Activated naive CD8-positive, alpha-beta T cell treated with anti-CD3 and anti-CD28 coated beads, Interleukin-2, amount 50 U/mL, for 24 hours (primary cell): ENCODE data around the gene ARL17A.
"Not testable (repeated sequence)": the region's sequence is repeated elsewhere in the genome, so short reads cannot be mapped to it uniquely, and the experiment has no call there.

ENCODE experiments used
- ATAC-seq: fragments of 150-1000 bp; cut with Tn5 transposase; one replicate; pipeline ENCODE4 v1.10.0; 2021
- DNase-seq: peaks from one replicate; pipeline ENCODE4 v3.0.0; 2021
- H3K27ac Mint-ChIP-seq: one replicate; pipeline ENCODE4 v1.8.0; 2021; ENCODE audit warnings: mild to moderate bottlenecking, mixed read lengths
- H3K27me3 Mint-ChIP-seq: one replicate; pipeline ENCODE4 v1.8.0; 2021; ENCODE audit warnings: mixed read lengths
- H3K36me3 Mint-ChIP-seq: one replicate; pipeline ENCODE4 v1.8.0; 2021; ENCODE audit warnings: low read depth, mixed read lengths
- H3K4me1 Mint-ChIP-seq: one replicate; pipeline ENCODE4 v1.8.0; 2021; ENCODE audit warnings: mixed read lengths
- H3K4me3 Mint-ChIP-seq: one replicate; pipeline ENCODE4 v1.8.0; 2021; ENCODE audit warnings: mild to moderate bottlenecking, moderate library complexity, mixed read lengths
- H3K9me3 Mint-ChIP-seq: one replicate; pipeline ENCODE4 v1.8.0; 2021; ENCODE audit warnings: mixed read lengths

The ARL17A gene

DNA sequence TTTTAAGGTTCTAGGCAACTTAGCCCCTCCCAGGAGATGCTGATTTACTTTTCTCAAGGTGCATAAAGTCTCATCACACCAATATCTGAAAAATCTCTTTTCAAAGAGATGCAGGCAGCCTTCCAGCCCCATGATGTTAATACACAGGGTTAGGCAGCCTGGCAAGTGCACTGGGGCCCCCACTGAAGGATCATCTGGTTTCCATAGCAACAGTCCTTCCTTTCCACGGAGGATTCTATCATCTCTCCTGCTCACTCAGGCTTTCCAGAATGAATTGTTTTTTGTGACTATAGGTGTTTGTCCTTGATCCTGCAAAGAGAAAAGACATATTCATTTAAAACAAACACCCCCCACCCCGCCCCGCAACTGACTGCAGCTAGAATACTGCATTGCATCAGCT is 6.0 kb upstream of the ARL17A start:
- not testable (repeated sequence) for ATAC-seq, H3K9me3 Mint-ChIP-seq, H3K4me3 Mint-ChIP-seq, DNase-seq, H3K27me3 Mint-ChIP-seq, H3K36me3 Mint-ChIP-seq, H3K27ac Mint-ChIP-seq, H3K4me1 Mint-ChIP-seq

DNA sequence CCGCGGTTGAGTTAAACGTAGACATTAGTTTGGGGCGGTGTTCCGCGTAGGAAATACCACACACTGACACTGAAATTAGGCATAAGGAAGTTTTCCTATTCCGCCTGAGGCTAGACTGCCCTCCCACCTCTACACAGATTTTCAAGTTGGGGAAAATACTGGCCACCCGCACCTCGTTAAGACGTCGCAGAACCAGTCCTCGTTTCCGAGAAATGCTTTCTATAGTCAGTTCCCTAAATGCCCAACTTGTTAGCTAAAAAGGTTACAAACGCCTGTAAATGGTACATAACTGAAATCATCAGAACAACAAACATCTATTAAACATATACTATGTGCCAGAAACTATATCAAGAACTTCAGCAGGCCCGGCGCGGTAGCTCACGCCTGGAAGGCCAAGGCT is 591 bp upstream of the ARL17A start:
- H3K9me3 Mint-ChIP-seq, H3K27me3 Mint-ChIP-seq, DNase-seq, H3K4me1 Mint-ChIP-seq, ATAC-seq, H3K27ac Mint-ChIP-seq, H3K4me3 Mint-ChIP-seq, H3K36me3 Mint-ChIP-seq: not testable (repeated sequence)

DNA sequence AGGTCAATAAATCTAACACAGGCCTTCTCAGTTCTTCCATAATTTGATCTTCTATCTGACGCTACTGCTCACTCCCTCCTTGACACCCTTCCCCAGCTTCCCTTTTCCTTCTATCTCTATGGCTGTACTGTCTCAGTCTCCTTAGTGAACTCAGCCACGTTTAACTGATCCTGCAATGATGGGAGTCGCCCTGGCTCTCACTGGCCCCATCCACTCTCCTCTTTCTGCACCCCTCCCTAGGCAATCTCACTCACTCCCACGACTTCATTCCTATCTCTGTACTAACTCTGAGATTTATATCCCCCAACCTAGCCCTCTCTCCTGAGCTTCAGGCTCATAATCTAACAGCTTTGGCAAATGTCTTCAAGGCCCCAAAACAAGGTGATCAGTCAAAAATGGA is 7.7 kb downstream of the ARL17A start:
- not testable (repeated sequence) for ATAC-seq, H3K36me3 Mint-ChIP-seq, DNase-seq, H3K4me3 Mint-ChIP-seq, H3K4me1 Mint-ChIP-seq, H3K27ac Mint-ChIP-seq, H3K9me3 Mint-ChIP-seq, H3K27me3 Mint-ChIP-seq

DNA sequence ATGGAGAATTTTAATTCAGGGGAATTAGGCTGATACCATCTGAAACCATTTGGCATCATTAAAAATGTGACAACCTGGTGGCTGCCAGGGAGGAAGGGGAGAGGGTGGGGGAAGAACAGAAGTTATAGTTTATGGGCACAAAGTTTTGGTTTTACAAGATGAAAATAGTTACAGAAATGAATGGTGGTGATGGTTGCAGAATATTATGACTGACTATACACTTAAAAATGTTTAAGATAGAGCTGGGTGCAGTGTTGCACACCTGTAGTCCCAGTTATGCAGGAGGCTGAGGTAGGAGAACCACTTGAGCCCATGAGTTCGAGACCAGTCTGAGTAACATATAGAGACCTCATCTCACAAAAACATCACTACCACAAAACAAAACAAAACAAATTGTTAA is 12.5 kb downstream of the ARL17A start:
- H3K36me3 Mint-ChIP-seq, H3K4me3 Mint-ChIP-seq, DNase-seq, H3K27me3 Mint-ChIP-seq, ATAC-seq, H3K4me1 Mint-ChIP-seq, H3K27ac Mint-ChIP-seq, H3K9me3 Mint-ChIP-seq: not testable (repeated sequence)

DNA sequence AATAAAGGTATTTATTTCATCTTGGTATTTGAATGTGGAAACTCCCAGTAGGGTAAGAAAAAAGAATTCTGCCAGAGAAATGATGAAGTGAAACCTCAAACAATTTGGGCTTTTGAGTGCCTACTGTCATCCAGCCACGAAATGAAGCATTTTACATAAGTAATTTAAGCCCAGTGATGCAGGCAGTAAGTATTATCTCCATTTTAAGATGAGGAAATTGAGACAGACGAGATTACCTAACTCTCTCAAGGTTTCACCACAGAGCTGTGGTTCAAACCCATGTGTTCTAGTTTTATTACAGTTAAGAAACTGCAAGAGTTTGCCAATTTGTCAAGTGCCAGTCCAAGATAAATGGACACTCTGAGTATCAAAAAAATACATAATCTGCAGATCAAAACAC is 13.2 kb downstream of the ARL17A start:
- not testable (repeated sequence) for H3K4me1 Mint-ChIP-seq, H3K27ac Mint-ChIP-seq, H3K27me3 Mint-ChIP-seq, H3K4me3 Mint-ChIP-seq, H3K9me3 Mint-ChIP-seq, H3K36me3 Mint-ChIP-seq, DNase-seq
- peak; percentile 46 for ATAC-seq

DNA sequence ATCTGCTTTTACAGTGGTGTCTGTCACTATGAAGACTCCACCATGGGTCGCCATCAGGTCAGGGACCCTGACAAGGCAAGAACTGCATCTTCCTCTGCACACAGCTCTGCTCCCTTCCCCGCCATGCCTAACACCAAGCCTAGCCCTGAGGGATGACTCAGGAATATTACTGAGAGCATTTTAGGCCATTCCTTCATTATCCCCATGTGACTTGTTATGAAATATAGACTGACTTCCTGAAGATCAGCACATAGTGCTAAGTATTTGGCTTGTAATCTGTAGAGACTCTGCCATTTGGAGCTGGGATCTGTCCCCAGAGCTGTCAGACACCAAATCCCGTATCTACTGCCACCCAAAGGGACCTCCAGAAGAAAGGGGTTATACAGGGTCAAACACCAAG is 19.4 kb downstream of the ARL17A start:
- H3K9me3 Mint-ChIP-seq, ATAC-seq, H3K27me3 Mint-ChIP-seq, H3K36me3 Mint-ChIP-seq, H3K27ac Mint-ChIP-seq, DNase-seq, H3K4me1 Mint-ChIP-seq, H3K4me3 Mint-ChIP-seq: not testable (repeated sequence)

DNA sequence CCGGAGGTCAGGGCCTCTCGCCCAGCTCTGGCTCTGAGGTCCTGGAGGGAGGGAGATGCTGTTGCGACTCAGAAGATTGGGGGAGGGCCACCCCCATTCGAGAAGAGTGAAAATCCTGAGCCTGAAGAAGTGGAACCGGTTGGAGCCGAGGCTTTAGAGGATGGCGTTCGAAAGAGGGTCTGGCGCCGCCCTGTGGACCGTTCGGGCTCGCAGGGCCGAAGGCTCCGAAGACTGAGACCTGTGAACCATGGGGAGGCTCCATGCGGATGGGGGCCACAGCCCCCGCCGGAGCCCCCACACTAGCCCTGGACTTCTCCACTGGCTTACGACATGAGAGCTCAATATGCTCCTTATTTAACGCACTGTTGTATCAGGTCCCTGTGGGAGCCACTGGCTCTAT is 20.3 kb downstream of the ARL17A start:
- H3K27ac Mint-ChIP-seq, H3K36me3 Mint-ChIP-seq: not testable (repeated sequence)

DNA sequence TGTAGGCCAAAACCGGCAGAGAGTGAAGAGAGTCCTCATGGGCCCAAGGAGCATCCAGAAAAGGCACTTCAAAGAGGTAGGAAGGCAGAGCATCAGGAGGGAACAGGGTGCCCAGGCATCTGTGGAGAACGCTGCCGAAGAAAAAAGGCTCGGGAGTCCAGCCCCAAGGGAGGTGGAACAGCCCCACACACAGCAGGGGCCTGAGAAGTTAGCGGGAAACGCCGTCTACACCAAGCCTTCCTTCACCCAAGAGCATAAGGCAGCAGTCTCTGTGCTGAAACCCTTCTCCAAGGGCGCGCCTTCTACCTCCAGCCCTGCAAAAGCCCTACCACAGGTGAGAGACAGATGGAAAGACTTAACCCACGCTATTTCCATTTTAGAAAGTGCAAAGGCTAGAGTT is 30.9 kb downstream of the ARL17A start:
- H3K4me3 Mint-ChIP-seq, H3K27me3 Mint-ChIP-seq, DNase-seq, H3K36me3 Mint-ChIP-seq, H3K9me3 Mint-ChIP-seq, H3K27ac Mint-ChIP-seq, ATAC-seq, H3K4me1 Mint-ChIP-seq: not testable (repeated sequence)

More for the DNA sequence above, 20.3 kb downstream of the ARL17A start:
- H3K27me3 Mint-ChIP-seq, ATAC-seq, H3K9me3 Mint-ChIP-seq, H3K4me1 Mint-ChIP-seq, H3K4me3 Mint-ChIP-seq, DNase-seq: not testable (repeated sequence)

DNA sequence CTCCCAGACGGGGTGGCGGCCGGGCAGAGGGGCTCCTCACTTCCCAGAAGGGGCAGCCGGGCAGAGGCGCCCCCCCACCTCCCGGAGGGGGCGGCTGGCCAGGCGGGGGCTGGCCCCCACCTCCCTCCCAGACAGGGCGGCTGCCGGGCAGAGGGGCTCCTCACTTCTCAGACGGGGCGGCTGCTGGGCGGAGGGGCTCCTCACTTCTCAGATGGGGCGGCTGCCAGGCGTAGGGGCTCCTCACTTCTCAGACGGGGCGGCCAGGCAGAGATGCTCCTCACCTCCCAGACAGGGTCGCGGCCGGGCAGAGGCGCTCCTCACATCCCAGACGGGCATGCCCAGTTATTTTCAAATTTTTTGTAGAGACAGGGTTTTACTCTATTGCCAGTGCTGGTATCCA is 44.8 kb downstream of the ARL17A start:
- DNase-seq, H3K4me3 Mint-ChIP-seq, H3K36me3 Mint-ChIP-seq, H3K27ac Mint-ChIP-seq, H3K27me3 Mint-ChIP-seq, ATAC-seq, H3K4me1 Mint-ChIP-seq, H3K9me3 Mint-ChIP-seq: not testable (repeated sequence)

DNA sequence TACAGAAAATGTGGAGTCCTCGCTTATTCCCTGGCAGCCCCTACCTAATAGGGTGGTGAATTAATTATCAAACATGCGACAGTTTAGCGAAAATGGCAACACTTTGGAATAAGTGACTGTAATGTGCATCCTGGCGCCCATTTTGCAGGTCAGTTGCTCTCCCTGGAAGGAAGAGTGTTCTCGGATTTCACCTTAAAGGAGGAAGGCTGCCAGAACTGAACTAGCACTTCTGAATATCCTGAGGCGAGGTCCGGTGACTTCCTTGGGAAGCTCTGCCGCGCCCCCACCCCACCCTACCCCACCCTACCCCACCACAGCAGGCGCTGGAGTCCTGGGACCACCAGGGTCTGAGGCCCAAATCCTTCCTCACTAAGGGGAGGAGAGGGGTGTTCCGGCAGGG is 67.3 kb downstream of the ARL17A start, which contains the start of gene LRRC37A2:
Gene LRRC37A2 (plus strand): TSS at position 301 of the 400 bp plus-strand sequence. CDS start 245 bp downstream, outside the sequence.
- H3K27me3 Mint-ChIP-seq, H3K4me3 Mint-ChIP-seq, H3K9me3 Mint-ChIP-seq, H3K36me3 Mint-ChIP-seq, DNase-seq, H3K4me1 Mint-ChIP-seq, ATAC-seq, H3K27ac Mint-ChIP-seq: not testable (repeated sequence)

DNA sequence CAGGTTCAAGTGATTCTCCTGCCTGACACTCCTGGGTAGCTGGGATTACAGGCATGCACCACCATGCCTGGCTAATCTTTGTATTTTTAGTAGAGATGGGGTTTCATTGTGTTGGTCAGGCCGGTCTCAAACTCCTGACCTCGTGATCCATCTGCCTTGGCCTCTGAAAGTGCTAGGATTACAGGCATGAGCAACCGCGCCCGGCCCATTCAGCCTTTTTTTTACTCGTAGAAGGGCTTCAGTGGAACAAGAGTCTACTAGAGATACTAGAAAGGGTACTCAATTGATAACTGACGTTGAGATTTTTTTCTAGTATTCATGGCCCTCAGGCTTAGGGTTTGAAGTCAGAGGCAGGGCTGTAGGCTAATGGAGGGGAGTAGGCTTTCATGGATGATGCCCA is 73.6 kb downstream of the ARL17A start:
- ATAC-seq, H3K9me3 Mint-ChIP-seq, H3K4me3 Mint-ChIP-seq, H3K27me3 Mint-ChIP-seq, H3K36me3 Mint-ChIP-seq, H3K4me1 Mint-ChIP-seq, DNase-seq, H3K27ac Mint-ChIP-seq: not testable (repeated sequence)

DNA sequence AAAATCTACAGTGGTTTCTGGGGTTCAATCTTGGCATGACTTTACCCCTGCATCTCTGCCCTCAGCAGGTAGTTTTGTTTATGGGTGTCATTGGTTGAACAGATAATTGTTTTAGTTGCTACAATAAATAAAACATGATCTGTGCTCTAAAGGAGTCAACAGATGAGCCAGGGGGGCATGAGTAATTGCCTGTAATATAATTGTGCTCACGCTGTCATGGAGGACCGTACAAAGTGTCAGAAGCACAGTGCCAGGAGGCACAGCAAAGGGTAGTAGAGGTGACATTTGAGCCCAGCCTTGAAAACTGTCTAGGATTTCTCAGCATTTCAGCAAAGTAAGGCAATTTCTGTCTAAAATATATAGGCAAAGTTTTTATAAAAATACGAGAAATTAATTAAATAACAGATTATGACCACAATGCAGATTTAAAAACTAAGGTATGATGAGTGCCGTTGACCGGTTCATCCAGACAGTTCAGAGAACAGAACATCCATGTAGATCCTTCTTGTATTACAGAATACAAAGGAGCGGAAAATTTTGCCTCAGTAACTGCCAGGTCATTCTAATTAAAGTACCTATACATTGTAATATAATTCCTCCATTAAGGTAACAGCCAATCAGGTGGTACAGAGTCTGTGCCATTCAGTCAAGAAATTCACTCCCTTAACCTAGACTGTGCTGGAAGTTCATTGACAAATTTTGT is 79.9 kb downstream of the ARL17A start:
- DNase-seq, H3K9me3 Mint-ChIP-seq, ATAC-seq, H3K27me3 Mint-ChIP-seq, H3K4me1 Mint-ChIP-seq, H3K36me3 Mint-ChIP-seq, H3K27ac Mint-ChIP-seq, H3K4me3 Mint-ChIP-seq: not testable (repeated sequence)

DNA sequence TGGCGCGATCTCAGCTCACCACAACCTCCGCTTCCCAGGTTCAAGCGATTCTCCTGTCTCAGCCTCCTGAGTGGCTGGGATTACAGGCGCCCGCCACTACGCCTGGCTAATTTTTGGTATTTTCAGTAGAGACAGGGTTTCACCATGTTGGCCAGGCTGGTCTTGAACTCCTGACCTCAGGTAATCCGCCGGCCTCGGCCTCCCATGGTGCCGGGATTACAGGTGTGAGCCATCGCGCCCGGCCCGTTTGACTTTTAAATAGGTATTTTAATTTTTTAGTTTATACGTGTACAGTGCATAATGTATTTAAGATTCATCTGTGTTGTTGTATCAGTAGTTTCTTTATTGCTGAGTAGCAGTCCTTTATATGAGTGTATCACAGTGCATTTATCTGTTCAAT is 87.5 kb downstream of the ARL17A start:
- ATAC-seq, H3K27me3 Mint-ChIP-seq, DNase-seq, H3K4me3 Mint-ChIP-seq, H3K27ac Mint-ChIP-seq, H3K9me3 Mint-ChIP-seq, H3K4me1 Mint-ChIP-seq, H3K36me3 Mint-ChIP-seq: not testable (repeated sequence)

DNA sequence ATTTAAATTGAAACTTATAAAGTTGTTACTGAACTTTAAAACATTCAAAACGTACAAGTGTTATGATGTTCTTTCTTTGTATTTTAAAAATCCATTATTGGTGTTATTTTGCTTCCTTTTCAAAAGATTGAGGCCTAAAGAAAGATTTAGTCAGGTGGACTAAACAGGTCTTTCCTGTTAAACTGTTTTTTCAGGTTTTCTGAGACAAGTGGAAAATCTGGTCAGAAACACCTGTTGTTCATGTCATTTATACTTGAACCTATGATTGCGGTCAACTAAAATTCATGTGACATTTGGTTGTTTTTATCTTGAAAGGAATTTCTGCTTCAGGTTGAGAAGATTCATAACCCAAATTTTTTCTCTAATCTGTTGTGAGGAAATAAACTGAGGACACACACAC is 98.2 kb downstream of the ARL17A start:
- H3K4me1 Mint-ChIP-seq, DNase-seq, H3K9me3 Mint-ChIP-seq, H3K27ac Mint-ChIP-seq, H3K4me3 Mint-ChIP-seq, H3K36me3 Mint-ChIP-seq, ATAC-seq, H3K27me3 Mint-ChIP-seq: not testable (repeated sequence)

DNA sequence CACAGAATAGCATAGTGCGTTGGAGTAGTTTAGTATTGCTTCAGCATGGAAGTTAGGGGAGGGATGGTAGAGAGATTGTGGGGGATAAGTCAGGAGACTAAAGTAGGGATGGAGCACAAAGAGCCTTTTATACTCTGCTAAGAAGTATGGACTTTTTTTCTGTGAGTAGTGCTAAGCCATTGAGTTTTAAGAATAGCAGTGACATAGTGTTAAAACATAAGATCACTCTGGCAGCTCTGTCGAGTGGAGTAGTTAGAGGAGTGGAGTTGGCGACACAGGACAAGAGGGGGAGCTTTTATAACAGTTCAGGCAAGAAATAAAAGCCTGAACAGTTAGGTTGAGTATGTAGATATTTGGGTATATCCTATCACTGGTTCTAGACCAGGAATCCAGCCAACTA is 100.7 kb downstream of the ARL17A start:
- not testable (repeated sequence) for H3K27me3 Mint-ChIP-seq, DNase-seq, H3K36me3 Mint-ChIP-seq, H3K4me3 Mint-ChIP-seq, H3K9me3 Mint-ChIP-seq, H3K4me1 Mint-ChIP-seq, H3K27ac Mint-ChIP-seq, ATAC-seq

DNA sequence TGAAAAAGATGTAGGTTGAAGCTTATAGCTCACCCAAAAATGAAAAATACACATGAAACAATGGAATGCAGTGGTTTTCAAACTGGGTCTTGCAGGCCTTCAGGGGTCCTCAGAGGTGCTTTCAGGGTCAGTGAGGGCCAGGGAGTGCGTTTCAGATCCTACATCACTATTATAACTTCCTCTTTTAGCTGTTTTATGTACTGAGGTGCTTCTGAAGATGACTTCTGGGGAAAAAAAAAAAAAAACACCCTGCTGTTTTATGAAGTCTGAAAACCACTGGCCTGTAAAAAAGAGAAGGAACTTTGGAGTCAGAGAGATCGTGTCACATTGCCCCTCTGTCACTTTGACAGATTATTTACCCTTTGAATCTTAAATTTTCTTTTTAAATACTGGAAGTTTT is 103.9 kb downstream of the ARL17A start:
- not testable (repeated sequence) for H3K4me1 Mint-ChIP-seq, DNase-seq, H3K27me3 Mint-ChIP-seq, ATAC-seq, H3K4me3 Mint-ChIP-seq, H3K27ac Mint-ChIP-seq, H3K9me3 Mint-ChIP-seq, H3K36me3 Mint-ChIP-seq
